Mesothelial cell of epicardium (in vitro differentiated cells): Measurements from ENCODE around the gene IFT27. TPM values are rescaled to one million over a fixed set of nuclear protein-coding genes. Genes with fewer than 3 reads are reported as not detected.

Experiments
- DNase-seq, 2 experiments: peaks; one replicate each; pipeline ENCODE4 v3.0.0; 2021; ENCODE audit warnings: low spot score in 2 of 2; ENCODE audit not compliant: unreplicated experiment in 2 of 2
- H3K27ac Mint-ChIP-seq: 2 replicates; pipeline ENCODE4 v1.8.0; 2021; ENCODE audit warnings: mixed read lengths
- H3K27me3 Mint-ChIP-seq: 2 replicates; pipeline ENCODE4 v1.8.0; 2021; ENCODE audit warnings: low read depth, mixed read lengths
- H3K36me3 Mint-ChIP-seq: 2 replicates; pipeline ENCODE4 v1.8.0; 2021; ENCODE audit warnings: mixed read lengths
- H3K4me1 Mint-ChIP-seq: 2 replicates; pipeline ENCODE4 v1.8.0; 2021; ENCODE audit warnings: mixed read lengths
- H3K4me3 Mint-ChIP-seq: 2 replicates; pipeline ENCODE4 v1.8.0; 2021; ENCODE audit warnings: mild to moderate bottlenecking, moderate library complexity, mixed read lengths
- H3K9me3 Mint-ChIP-seq: 2 replicates; pipeline ENCODE4 v1.8.0; 2021; ENCODE audit warnings: mixed read lengths
- CTCF ChIP-seq: fragments of 200-600 bp; sonication (generic); IDR thresholded peaks from one replicate; pipeline ENCODE4 v1.5.0; 2021; ENCODE audit warnings: antibody characterized with exemption; ENCODE audit not compliant: unreplicated experiment
- total RNA-seq: library from RNA; stranded (reverse); gene quantifications from 3 replicates; pipeline ENCODE4 v1.2.1, GENCODE V29; 2021

IFT27 gene
- total RNA-seq, 1 donor from 2014 or later = 58.6 TPM

DNA sequence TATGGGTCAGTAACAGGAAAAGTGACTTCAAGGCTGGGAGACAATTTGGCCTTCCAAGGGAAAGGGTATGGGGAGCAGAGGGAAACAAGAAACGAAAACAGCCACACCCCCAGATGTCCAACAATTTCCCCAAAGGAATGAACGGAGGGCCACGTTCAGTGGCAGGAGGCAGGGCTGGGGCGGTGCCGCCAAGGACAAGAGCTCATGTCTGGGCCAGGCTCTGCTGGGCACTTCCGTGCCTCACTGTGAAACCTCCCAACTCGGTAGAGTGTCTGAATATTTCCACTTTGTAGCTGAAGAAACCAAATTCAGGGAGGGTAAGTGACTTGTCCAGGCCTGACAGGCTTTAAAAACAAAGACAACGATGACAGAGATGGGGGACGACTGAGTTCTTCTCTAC lies 11.9 kb downstream of the IFT27 start:
- H3K4me3 Mint-ChIP-seq = no peak overlapping the region
- no peaks in the 10 kb centered on the region for H3K27me3 Mint-ChIP-seq
- no peaks in the 10 kb centered on the region for H3K4me1 Mint-ChIP-seq
- peak in 1 of 2 experiments; percentile 13 for DNase-seq
- no peak for TF ChIP-seq CTCF
- no peaks in the 10 kb centered on the region for H3K9me3 Mint-ChIP-seq
- no peak overlapping the region for H3K27ac Mint-ChIP-seq
- H3K36me3 Mint-ChIP-seq = peaks cover 15% of the 10 kb centered on the region

- Mint-ChIP-seq H3K9me3 (no peaks in the 10 kb centered on the region), H3K4me3 (no peak overlapping the region), H3K27me3 (no peaks in the 10 kb centered on the region), H3K4me1 (no peaks in the 10 kb centered on the region), H3K36me3 (peaks cover 15% of the 10 kb centered on the region), H3K27ac (no peak overlapping the region)
- DNase-seq = peak in 1 of 2 experiments; percentile 2
- TF ChIP-seq CTCF = no peak
Measured at GRCh38 chr22:36763576-36763975, 12.3 kb downstream of the IFT27 start.

DNA sequence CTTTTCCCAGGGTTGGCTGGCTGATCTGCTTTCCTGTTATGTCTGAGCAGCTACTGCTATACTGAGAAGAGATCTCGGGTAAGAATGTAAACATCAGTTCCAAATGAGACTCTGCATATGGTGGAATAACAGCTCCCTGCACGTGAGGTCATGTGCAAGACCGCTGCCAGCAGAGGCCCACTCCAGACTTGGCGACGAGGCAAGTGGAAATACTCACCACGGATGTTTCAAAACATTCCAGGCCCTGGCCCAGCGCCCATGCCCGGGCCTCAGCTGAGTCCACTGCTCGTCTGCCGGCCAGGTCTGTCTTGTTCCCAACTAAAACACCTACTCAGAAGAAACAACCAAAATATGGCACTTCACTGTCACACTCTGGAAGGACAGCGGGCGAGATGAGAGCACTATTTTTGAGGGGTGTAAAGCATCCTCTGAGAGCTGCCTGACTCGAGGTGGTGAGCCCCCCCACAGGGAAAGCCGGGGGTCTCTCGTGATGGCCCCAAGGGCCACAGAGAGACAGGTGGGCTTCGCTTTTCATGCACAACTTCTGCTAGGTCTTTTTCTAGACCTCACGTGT lies 13.1 kb downstream of the IFT27 start:
- no peak for TF ChIP-seq CTCF
- H3K27ac Mint-ChIP-seq = no peak overlapping the region

DNA sequence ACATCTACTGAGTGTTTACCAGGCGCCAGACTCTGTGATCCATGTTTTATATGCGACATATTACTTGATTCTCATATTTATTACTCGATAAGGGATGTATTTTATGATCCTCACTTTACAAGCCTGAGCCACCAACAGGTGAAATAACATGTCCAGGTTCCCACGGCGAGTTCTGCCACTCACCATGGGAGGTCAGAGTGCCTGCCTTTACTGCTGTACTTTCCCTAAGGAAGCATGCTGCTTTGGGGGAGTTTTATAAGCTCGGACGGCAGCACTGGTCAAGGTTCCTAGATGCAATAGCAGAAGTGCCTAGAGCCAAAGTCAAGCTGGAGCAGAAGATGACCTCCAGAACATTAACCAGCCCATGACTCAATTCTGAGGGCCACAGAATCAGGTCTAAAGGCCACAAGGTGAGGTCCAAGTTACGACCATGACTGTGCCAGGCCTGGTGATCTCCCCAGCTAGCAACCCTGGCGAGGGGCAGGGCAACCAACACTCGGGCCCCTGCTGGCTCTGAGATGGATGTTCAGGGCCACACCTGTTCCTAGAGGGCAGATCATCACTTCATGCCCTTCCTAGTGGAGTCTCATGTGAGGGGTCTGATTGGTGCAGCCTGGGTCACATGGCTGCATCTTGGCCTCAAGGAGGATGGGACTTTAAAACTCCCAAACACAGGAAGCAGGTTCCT lies 14.2 kb downstream of the IFT27 start:
- no peaks in the 10 kb centered on the region for H3K9me3 Mint-ChIP-seq
- no peak for TF ChIP-seq CTCF
- H3K4me1 Mint-ChIP-seq = no peaks in the 10 kb centered on the region
- no peak overlapping the region for H3K27ac Mint-ChIP-seq
- DNase-seq = peak in 1 of 2 experiments; percentile 2
- peaks cover 12% of the 10 kb centered on the region for H3K36me3 Mint-ChIP-seq
- peaks cover 3% of the 10 kb centered on the region for H3K27me3 Mint-ChIP-seq
- H3K4me3 Mint-ChIP-seq = no peak overlapping the region

More for the DNA sequence above, 13.1 kb downstream of the IFT27 start:
- DNase-seq = peak in 1 of 2 experiments; percentile 7
- Mint-ChIP-seq H3K27me3 (no peaks in the 10 kb centered on the region), H3K36me3 (peaks cover 15% of the 10 kb centered on the region), H3K4me1 (no peaks in the 10 kb centered on the region), H3K4me3 (no peak overlapping the region), H3K9me3 (no peaks in the 10 kb centered on the region)

DNA sequence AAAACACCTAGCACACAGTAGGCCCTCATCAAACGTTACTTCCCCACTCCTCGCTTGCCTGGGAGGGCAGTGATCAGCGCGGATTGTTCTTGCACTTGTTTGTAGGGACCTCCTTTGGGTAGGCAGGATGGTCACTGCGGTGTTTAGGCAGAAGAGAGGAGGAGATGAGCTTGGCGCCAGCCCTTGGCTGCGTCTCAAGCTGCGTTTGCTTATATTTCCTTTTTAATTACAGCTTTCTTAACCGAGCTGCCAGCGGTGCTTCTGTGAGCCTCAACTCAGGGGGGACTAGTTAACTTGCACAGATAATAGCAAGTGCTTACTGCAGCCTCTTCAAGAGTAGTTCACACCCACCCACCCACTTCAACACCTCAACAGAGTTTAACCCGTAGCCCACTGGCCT lies 15.1 kb downstream of the IFT27 start:
- H3K4me1 Mint-ChIP-seq = no peaks in the 10 kb centered on the region
- no peak overlapping the region for H3K27ac Mint-ChIP-seq
- no peak overlapping the region for H3K4me3 Mint-ChIP-seq
- H3K27me3 Mint-ChIP-seq = peaks cover 3% of the 10 kb centered on the region
- H3K9me3 Mint-ChIP-seq = no peaks in the 10 kb centered on the region
- TF ChIP-seq CTCF = no peak
- no peak for DNase-seq
- H3K36me3 Mint-ChIP-seq = peaks cover 12% of the 10 kb centered on the region
